ENCODE results near the gene SMIM5. TPM values are rescaled to one million over a fixed set of nuclear protein-coding genes. Genes with fewer than 3 reads are reported as not detected.

The SMIM5 gene
- total RNA-seq, 2 experiments from 2014 or later, result 0.06 TPM; not detected in 1

DNA sequence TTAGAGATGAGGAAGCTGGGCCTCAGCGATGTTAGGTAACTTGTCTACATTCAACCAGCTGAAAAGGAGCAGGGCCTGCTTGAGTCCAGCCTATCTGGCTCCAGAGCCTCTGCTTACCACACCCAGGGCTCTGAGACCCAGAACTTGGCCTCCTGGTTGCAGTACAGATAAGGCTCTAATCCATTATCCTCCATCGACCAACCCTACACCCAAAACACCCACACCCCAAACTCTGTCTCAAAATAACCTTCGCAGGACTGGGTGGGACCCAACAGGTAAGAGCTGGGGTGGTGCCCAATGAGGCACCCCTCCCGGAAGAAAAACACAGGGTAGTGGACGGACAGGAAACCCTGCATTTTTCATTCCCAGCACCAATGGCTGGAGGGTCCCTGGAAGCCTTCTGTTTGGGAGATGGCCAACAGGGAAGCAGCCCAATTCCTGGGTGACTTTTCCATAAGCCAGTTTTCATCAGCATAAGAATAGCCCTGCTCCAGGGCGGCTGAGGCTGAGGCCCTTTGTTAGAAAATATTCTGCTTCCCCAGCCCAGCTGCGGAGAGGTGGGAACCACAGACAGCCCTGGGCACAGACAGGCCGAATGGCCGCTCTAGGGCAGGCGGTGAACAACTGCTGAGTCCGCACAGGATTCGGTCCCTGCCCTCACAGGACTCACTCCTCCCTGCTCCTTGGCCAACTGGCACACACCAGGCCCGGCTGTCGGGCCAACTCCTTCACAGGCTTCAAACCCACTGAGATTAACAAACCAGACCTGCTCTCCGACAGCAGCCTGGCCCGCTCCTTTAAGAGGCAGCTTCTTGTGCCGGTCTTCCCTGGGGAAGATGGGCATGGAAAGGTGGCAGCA, 9.8 kb downstream of the SMIM5 start:
- ChIA-PET POLR2A (interaction anchor here (1.6 kb wide), 1 partner anchor 95 kb away, joined by 5 read pairs; no protein-coding TSS in a partner anchor), CTCF (ENCODE audit: unreplicated experiment) (no interaction called here)
- Histone ChIP-seq H3K9me2 (ENCODE audit: insufficient read depth, low read length) (no peaks in the 10 kb centered on the region), H3K27ac (ENCODE audit: low read depth, low read length, poor library complexity, severe bottlenecking) (no peak overlapping the region), H3K4me1 (ENCODE audit: insufficient read depth, low read length, poor library complexity, severe bottlenecking) (no peaks in the 10 kb centered on the region), H3K4me2 (ENCODE audit: low read length) (no peak overlapping the region), H3K4me3 (ENCODE audit: low read depth, low read length, poor library complexity, severe bottlenecking) (no peak overlapping the region), H4K20me1 (ENCODE audit: insufficient read depth, low read length) (no peaks in the 10 kb centered on the region), H3K36me3 (ENCODE audit: insufficient read depth, low read length) (peaks cover 39% of the 10 kb centered on the region), H3K9me3 (ENCODE audit: low read length) (no peaks in the 10 kb centered on the region), H2AFZ (ENCODE audit: low read length) (no peak overlapping the region), H3K79me2 (ENCODE audit: insufficient read depth, low read depth, low read length) (no peaks in the 10 kb centered on the region)
- intact Hi-C loops (cut with micrococcal nuclease; ENCODE audit: unreplicated experiment), result no loop called here
- DNase-seq (ENCODE audit: low spot score), result no peak
- TF ChIP-seq, protein P1, sequence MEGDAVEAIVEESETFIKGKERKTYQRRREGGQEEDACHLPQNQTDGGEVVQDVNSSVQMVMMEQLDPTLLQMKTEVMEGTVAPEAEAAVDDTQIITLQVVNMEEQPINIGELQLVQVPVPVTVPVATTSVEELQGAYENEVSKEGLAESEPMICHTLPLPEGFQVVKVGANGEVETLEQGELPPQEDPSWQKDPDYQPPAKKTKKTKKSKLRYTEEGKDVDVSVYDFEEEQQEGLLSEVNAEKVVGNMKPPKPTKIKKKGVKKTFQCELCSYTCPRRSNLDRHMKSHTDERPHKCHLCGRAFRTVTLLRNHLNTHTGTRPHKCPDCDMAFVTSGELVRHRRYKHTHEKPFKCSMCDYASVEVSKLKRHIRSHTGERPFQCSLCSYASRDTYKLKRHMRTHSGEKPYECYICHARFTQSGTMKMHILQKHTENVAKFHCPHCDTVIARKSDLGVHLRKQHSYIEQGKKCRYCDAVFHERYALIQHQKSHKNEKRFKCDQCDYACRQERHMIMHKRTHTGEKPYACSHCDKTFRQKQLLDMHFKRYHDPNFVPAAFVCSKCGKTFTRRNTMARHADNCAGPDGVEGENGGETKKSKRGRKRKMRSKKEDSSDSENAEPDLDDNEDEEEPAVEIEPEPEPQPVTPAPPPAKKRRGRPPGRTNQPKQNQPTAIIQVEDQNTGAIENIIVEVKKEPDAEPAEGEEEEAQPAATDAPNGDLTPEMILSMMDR (conservative IDR thresholded peaks at IDR 0.05; ENCODE audit: low read length), result no peak
- no peak for TF ChIP-seq EZH2phosphoT487 (IDR thresholded peaks at IDR 0.05; ENCODE audit: borderline replicate concordance, low read depth, low read length)
- no TSS peak for BruUV-seq (replicated peaks)

DNA sequence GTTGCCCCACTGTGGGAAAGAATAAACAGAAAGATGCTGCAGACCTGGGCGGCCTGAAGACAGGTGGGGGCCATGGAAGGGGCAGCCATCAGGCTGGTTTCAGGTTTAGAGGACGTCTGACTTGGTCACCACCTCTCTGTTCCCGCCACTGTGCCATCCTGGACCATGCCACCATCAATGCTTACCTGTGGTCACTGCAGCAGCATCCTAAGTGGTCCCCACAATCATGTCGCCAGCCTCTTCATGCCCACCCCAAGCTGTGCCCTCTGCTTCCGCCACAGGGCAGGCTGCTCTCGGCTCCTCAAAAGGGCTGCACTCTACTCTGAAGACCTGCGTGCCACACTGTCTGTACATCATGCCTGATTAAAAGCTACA, 10.4 kb downstream of the SMIM5 start:
- ChIA-PET CTCF (ENCODE audit: unreplicated experiment) (interaction anchor here (0.6 kb wide), 1 partner anchor 10 kb away, joined by 3 read pairs; the partner anchor contains the start of gene SMIM5), POLR2A (no interaction called here)
- no peak for TF ChIP-seq EZH2phosphoT487 (IDR thresholded peaks at IDR 0.05; ENCODE audit: borderline replicate concordance, low read depth, low read length)
- TF ChIP-seq, protein P1 (conservative IDR thresholded peaks at IDR 0.05; ENCODE audit: low read length), result no peak
- H3K36me3 ChIP-seq (ENCODE audit: insufficient read depth, low read length), result peaks cover 43% of the 10 kb centered on the region
- H3K9me2 ChIP-seq (ENCODE audit: insufficient read depth, low read length), result no peaks in the 10 kb centered on the region
- H3K4me3 ChIP-seq (ENCODE audit: low read depth, low read length, poor library complexity, severe bottlenecking), result no peak overlapping the region
- DNase-seq (ENCODE audit: low spot score), result no peak
- no peak overlapping the region for H2AFZ ChIP-seq (ENCODE audit: low read length)
- H3K4me1 ChIP-seq (ENCODE audit: insufficient read depth, low read length, poor library complexity, severe bottlenecking), result no peaks in the 10 kb centered on the region
- no peaks in the 10 kb centered on the region for H4K20me1 ChIP-seq (ENCODE audit: insufficient read depth, low read length)
- no peak overlapping the region for H3K27ac ChIP-seq (ENCODE audit: low read depth, low read length, poor library complexity, severe bottlenecking)
- intact Hi-C loops (cut with micrococcal nuclease; ENCODE audit: unreplicated experiment), result no loop called here
- no peaks in the 10 kb centered on the region for H3K79me2 ChIP-seq (ENCODE audit: insufficient read depth, low read depth, low read length)
- H3K4me2 ChIP-seq (ENCODE audit: low read length), result no peak overlapping the region
- no TSS peak for BruUV-seq (replicated peaks)
- H3K9me3 ChIP-seq (ENCODE audit: low read length), result no peaks in the 10 kb centered on the region

DNA sequence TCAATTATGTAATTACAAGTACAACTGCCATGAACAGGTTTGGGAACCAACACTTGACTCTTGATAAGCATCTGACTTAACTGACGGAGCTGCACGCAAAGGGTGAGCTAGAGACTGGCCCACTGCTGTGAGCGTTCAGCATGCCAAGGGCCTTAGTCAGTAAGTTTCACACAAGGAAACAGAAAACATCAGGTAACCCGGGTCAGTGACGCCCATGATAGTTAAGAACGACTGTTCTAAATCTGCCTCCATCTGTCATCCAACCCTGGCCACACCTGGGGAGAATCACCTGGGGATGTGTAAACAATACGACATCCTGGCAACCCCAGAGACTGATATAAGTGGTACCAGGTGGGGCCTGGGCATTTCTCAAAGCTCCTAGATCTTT, 12.3 kb downstream of the SMIM5 start:
- intact Hi-C loops (cut with micrococcal nuclease; ENCODE audit: unreplicated experiment), result no loop called here
- DNase-seq (ENCODE audit: low spot score), result no peak
- no peak overlapping the region for H3K27ac ChIP-seq (ENCODE audit: low read depth, low read length, poor library complexity, severe bottlenecking)
- no peak overlapping the region for H2AFZ ChIP-seq (ENCODE audit: low read length)
- H3K79me2 ChIP-seq (ENCODE audit: insufficient read depth, low read depth, low read length), result no peaks in the 10 kb centered on the region
- no peak overlapping the region for H3K4me2 ChIP-seq (ENCODE audit: low read length)
- no peaks in the 10 kb centered on the region for H3K9me2 ChIP-seq (ENCODE audit: insufficient read depth, low read length)
- ChIA-PET CTCF (ENCODE audit: unreplicated experiment) (interaction anchor here (0.7 to 0.9 kb wide), 2 partner anchors 8 to 20 kb away, joined by 3 to 5 read pairs; no protein-coding TSS in a partner anchor), POLR2A (interaction anchor here (0.5 to 1.2 kb wide), 4 partner anchors 20 to 232 kb away, joined by 3 to 6 read pairs (median 4); no protein-coding TSS in a partner anchor)
- H3K4me3 ChIP-seq (ENCODE audit: low read depth, low read length, poor library complexity, severe bottlenecking), result no peak overlapping the region
- TF ChIP-seq, protein P1 (conservative IDR thresholded peaks at IDR 0.05; ENCODE audit: low read length), result no peak
- TF ChIP-seq EZH2phosphoT487 (IDR thresholded peaks at IDR 0.05; ENCODE audit: borderline replicate concordance, low read depth, low read length), result no peak
- peaks cover 4% of the 10 kb centered on the region for H3K4me1 ChIP-seq (ENCODE audit: insufficient read depth, low read length, poor library complexity, severe bottlenecking)
- H3K9me3 ChIP-seq (ENCODE audit: low read length), result no peaks in the 10 kb centered on the region
- no peaks in the 10 kb centered on the region for H4K20me1 ChIP-seq (ENCODE audit: insufficient read depth, low read length)
- no TSS peak for BruUV-seq (replicated peaks)
- H3K36me3 ChIP-seq (ENCODE audit: insufficient read depth, low read length), result peaks cover 61% of the 10 kb centered on the region

All from OCI-LY7 (cell line).